Chondrocyte (in vitro differentiated cells): Measurements from ENCODE around the gene UBL7. TPM values are rescaled to one million over a fixed set of nuclear protein-coding genes. Genes with fewer than 3 reads are reported as not detected.

ENCODE experiments used
- DNase-seq: peaks from one replicate; pipeline ENCODE4 v3.0.0; 2021; ENCODE audit warnings: mixed read lengths, low spot score
- H3K27ac Mint-ChIP-seq: one replicate; pipeline ENCODE4 v1.8.0; 2021; ENCODE audit warnings: mild to moderate bottlenecking, moderate library complexity, mixed read lengths; ENCODE audit not compliant: unreplicated experiment
- H3K27me3 Mint-ChIP-seq: 2 replicates; pipeline ENCODE4 v1.8.0; 2021; ENCODE audit warnings: low read depth, mixed read lengths
- H3K36me3 Mint-ChIP-seq: 2 replicates; pipeline ENCODE4 v1.8.0; 2021; ENCODE audit warnings: low read depth, mixed read lengths
- H3K4me1 Mint-ChIP-seq: 2 replicates; pipeline ENCODE4 v1.8.0; 2021; ENCODE audit warnings: low read depth, mild to moderate bottlenecking, mixed read lengths
- H3K4me3 Mint-ChIP-seq: one replicate; pipeline ENCODE4 v1.8.0; 2021; ENCODE audit warnings: mild to moderate bottlenecking, moderate library complexity, mixed read lengths; ENCODE audit not compliant: unreplicated experiment
- H3K9me3 Mint-ChIP-seq: 2 replicates; pipeline ENCODE4 v1.8.0; 2021; ENCODE audit warnings: low read depth, mixed read lengths
- total RNA-seq: library from RNA; stranded (reverse); gene quantifications from 3 replicates; pipeline ENCODE4 v1.2.1, GENCODE V29; 2021
- TF ChIP-seq, protein P1 (sequence below): fragments of 200-600 bp; sonication (generic); IDR thresholded peaks from 2 replicates; pipeline ENCODE4 v1.5.0; 2021; ENCODE audit warnings: antibody characterized with exemption, mild to moderate bottlenecking, moderate library complexity

Gene UBL7
- total RNA-seq, 1 donor from 2014 or later = 30.0 TPM

GRCh38 chr15:74431645-74432044 lies 29.3 kb downstream of the UBL7 start:
- TF ChIP-seq, protein P1, sequence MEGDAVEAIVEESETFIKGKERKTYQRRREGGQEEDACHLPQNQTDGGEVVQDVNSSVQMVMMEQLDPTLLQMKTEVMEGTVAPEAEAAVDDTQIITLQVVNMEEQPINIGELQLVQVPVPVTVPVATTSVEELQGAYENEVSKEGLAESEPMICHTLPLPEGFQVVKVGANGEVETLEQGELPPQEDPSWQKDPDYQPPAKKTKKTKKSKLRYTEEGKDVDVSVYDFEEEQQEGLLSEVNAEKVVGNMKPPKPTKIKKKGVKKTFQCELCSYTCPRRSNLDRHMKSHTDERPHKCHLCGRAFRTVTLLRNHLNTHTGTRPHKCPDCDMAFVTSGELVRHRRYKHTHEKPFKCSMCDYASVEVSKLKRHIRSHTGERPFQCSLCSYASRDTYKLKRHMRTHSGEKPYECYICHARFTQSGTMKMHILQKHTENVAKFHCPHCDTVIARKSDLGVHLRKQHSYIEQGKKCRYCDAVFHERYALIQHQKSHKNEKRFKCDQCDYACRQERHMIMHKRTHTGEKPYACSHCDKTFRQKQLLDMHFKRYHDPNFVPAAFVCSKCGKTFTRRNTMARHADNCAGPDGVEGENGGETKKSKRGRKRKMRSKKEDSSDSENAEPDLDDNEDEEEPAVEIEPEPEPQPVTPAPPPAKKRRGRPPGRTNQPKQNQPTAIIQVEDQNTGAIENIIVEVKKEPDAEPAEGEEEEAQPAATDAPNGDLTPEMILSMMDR = no peak
- no peaks in the 10 kb centered on the region for H3K9me3 Mint-ChIP-seq
- no peaks in the 10 kb centered on the region for H3K36me3 Mint-ChIP-seq
- no peak overlapping the region for H3K27ac Mint-ChIP-seq
- DNase-seq = no peak
- H3K27me3 Mint-ChIP-seq = peaks cover 2% of the 10 kb centered on the region
- H3K4me3 Mint-ChIP-seq = no peak overlapping the region
- H3K4me1 Mint-ChIP-seq = peaks cover 14% of the 10 kb centered on the region

GRCh38 chr15:74431116-74431515 lies 29.8 kb downstream of the UBL7 start:
- H3K4me1 Mint-ChIP-seq = peaks cover 14% of the 10 kb centered on the region
- H3K9me3 Mint-ChIP-seq = no peaks in the 10 kb centered on the region
- peaks cover 2% of the 10 kb centered on the region for H3K27me3 Mint-ChIP-seq
- H3K4me3 Mint-ChIP-seq = no peak overlapping the region
- DNase-seq = no peak
- TF ChIP-seq, protein P1 = no peak
- no peaks in the 10 kb centered on the region for H3K36me3 Mint-ChIP-seq
- no peak overlapping the region for H3K27ac Mint-ChIP-seq

GRCh38 chr15:74430510-74430951 lies 30.4 kb downstream of the UBL7 start:
- H3K9me3 Mint-ChIP-seq = no peaks in the 10 kb centered on the region
- no peak overlapping the region for H3K27ac Mint-ChIP-seq
- DNase-seq = no peak
- H3K36me3 Mint-ChIP-seq = no peaks in the 10 kb centered on the region
- TF ChIP-seq, protein P1 = no peak
- H3K4me1 Mint-ChIP-seq = peaks cover 14% of the 10 kb centered on the region
- H3K4me3 Mint-ChIP-seq = no peak overlapping the region
- H3K27me3 Mint-ChIP-seq = peaks cover 2% of the 10 kb centered on the region

DNA sequence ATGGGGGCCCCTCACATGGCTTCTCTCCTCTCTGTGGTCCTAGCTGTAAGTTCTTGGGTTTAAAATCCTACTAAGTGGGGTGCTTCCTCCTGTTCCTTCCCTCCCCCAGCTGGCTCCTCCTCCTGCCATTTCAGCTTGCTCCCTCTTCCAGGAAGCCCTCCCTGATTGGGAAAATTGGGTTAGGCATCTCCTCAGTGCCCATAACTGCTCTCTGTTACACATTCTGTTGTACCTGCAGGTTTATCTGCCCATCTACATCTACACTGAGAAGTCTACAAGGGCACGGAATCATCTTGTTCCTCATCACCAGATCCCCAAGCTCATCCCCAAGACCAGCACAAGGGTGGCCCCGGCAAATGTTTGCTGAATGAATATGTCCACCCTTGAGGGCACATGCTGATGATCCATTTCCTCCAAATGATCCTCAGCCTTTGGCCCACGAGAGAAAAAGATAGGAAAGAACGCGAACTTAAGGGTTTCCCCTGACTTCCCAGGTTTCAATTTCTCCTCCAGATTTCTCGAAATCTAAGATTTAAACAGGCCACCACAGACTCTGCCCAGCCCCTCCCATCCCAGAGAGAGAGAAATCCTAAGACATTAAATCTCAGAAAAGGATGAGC lies 31.1 kb downstream of the UBL7 start:
- no peak for DNase-seq
- Mint-ChIP-seq H3K4me3 (no peak overlapping the region), H3K27me3 (peaks cover 2% of the 10 kb centered on the region), H3K4me1 (peaks cover 14% of the 10 kb centered on the region), H3K27ac (no peak overlapping the region), H3K36me3 (no peaks in the 10 kb centered on the region), H3K9me3 (no peaks in the 10 kb centered on the region)
- TF ChIP-seq, protein P1 = no peak

GRCh38 chr15:74428970-74429780 lies 31.8 kb downstream of the UBL7 start:
- no peaks in the 10 kb centered on the region for H3K9me3 Mint-ChIP-seq
- H3K27ac Mint-ChIP-seq = no peak overlapping the region
- H3K4me3 Mint-ChIP-seq = no peak overlapping the region
- TF ChIP-seq, protein P1 = no peak
- peaks cover 8% of the 10 kb centered on the region for H3K4me1 Mint-ChIP-seq
- H3K27me3 Mint-ChIP-seq = peaks cover 2% of the 10 kb centered on the region
- no peak for DNase-seq
- H3K36me3 Mint-ChIP-seq = no peaks in the 10 kb centered on the region
